Spleen (tissue), 7 donors: ENCODE data around the gene DONSON.
"Not testable (repeated sequence)": the region's sequence is repeated elsewhere in the genome, so short reads cannot be mapped to it uniquely, and the experiment has no call there.

Source experiments
- POLR2A ChIP-seq, 3 donors: fragments of 450-650 bp; IDR thresholded peaks; one replicate each; pipeline ENCODE4 v1.5.1; 2017; ENCODE audit warnings: antibody characterized with exemption in 3 of 3, mild to moderate bottlenecking in 1 of 3
- POLR2AphosphoS5 ChIP-seq, 3 donors: sonication (generic); formaldehyde crosslinking; IDR thresholded peaks; one replicate each; pipeline ENCODE4 v1.5.1; 2017; ENCODE audit warnings: antibody characterized with exemption in 3 of 3
- TF ChIP-seq, protein P1 (sequence below), 11 experiments: fragments of 200-600 bp in 7 of 11; fragments of 450-650 bp in 4 of 11; sonication (generic) in 4 of 11; IDR thresholded peaks in 8 of 11; conservative IDR thresholded peaks in 3 of 11; 1 replicate in 7 of 11; 2 replicates in 4 of 11; pipeline versions ENCODE4 v1.4.0 to v1.8.0; 2016 to 2021; ENCODE audit warnings: antibody characterized with exemption in 11 of 11, inconsistent platforms in 4 of 11, mild to moderate bottlenecking in 1 of 11
- donor health status: DM: no; HTN: no; CAD: no; lungs with moderate emphysema.
- donor health status: DM: no; HTN: no; CAD: no.
- donor health status: DM: no; HTN: no; CAD: no.

DNA sequence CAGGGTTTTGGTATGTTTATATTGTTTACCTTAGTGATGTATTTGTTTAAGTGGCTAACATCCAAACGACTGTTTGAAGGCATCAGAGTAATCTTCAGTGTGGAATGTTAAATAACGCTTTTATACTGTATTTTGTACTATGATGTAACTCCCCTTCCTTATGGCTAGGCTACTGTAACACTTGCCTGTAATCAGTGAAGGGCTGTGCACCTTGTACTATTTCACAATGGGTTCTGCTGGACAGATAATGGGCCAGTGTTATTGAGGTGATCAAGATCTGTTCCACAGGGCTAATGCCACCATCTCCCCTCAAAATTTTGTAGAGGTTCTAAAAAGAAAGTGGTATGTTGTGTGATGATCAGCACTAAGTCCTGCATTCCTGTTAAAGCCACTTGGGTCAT, 11.7 kb downstream of the DONSON start:
- TF ChIP-seq, protein P1, sequence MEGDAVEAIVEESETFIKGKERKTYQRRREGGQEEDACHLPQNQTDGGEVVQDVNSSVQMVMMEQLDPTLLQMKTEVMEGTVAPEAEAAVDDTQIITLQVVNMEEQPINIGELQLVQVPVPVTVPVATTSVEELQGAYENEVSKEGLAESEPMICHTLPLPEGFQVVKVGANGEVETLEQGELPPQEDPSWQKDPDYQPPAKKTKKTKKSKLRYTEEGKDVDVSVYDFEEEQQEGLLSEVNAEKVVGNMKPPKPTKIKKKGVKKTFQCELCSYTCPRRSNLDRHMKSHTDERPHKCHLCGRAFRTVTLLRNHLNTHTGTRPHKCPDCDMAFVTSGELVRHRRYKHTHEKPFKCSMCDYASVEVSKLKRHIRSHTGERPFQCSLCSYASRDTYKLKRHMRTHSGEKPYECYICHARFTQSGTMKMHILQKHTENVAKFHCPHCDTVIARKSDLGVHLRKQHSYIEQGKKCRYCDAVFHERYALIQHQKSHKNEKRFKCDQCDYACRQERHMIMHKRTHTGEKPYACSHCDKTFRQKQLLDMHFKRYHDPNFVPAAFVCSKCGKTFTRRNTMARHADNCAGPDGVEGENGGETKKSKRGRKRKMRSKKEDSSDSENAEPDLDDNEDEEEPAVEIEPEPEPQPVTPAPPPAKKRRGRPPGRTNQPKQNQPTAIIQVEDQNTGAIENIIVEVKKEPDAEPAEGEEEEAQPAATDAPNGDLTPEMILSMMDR (IDR thresholded peaks at IDR 0.05 in 8 of 11, conservative IDR thresholded peaks at IDR 0.05 in 3 of 11) = not testable (repeated sequence)
- TF ChIP-seq POLR2AphosphoS5, POLR2A (IDR thresholded peaks at IDR 0.05): not testable (repeated sequence)
